Activated CD4-positive, alpha-beta T cell treated with anti-CD3 and anti-CD28 coated beads, Interleukin-2, amount 50 U/mL, for 16 hours (primary cell): ENCODE data around the gene MARF1.
"Not testable (repeated sequence)": the region's sequence is repeated elsewhere in the genome, so short reads cannot be mapped to it uniquely, and the experiment has no call there.

Source experiments
- DNase-seq: peaks from one replicate; pipeline ENCODE4 v3.0.0-alpha.2; 2020

MARF1 gene

GRCh38 chr16:15643048-15643945 lies at the start of gene MARF1:
Gene MARF1 (minus strand): TSS chr16:15643154. CDS start chr16:15639233, 3,921 bp downstream.
- peak; percentile 99 for DNase-seq

- not testable (repeated sequence) for DNase-seq
Measured at GRCh38 chr16:15692508-15692907, 49.6 kb upstream of the MARF1 start.

GRCh38 chr16:15691046-15691445 lies 48.1 kb upstream of the MARF1 start:
- no peak for DNase-seq

GRCh38 chr16:15690296-15690695 lies 47.3 kb upstream of the MARF1 start:
- DNase-seq: no peak

GRCh38 chr16:15689290-15689689 lies 46.3 kb upstream of the MARF1 start:
- DNase-seq: no peak

GRCh38 chr16:15686287-15686686 lies 43.3 kb upstream of the MARF1 start:
- no peak for DNase-seq

GRCh38 chr16:15682105-15682570 lies 39.2 kb upstream of the MARF1 start:
- DNase-seq: peak; percentile 54

- no peak for DNase-seq
Measured at GRCh38 chr16:15677447-15677846, 34.5 kb upstream of the MARF1 start.

- no peak for DNase-seq
Measured at GRCh38 chr16:15676506-15676905, 33.6 kb upstream of the MARF1 start.

GRCh38 chr16:15674571-15674970 lies 31.6 kb upstream of the MARF1 start:
- no peak for DNase-seq

- DNase-seq: peak; percentile 82
Measured at GRCh38 chr16:15672514-15673167, 29.7 kb upstream of the MARF1 start.

GRCh38 chr16:15672127-15672513 lies 29.2 kb upstream of the MARF1 start:
- DNase-seq: not testable (repeated sequence)

- DNase-seq: no peak
Measured at GRCh38 chr16:15671530-15672117, 28.7 kb upstream of the MARF1 start.

- no peak for DNase-seq
Measured at GRCh38 chr16:15667091-15667742, 24.3 kb upstream of the MARF1 start.

- no peak for DNase-seq
Measured at GRCh38 chr16:15665107-15665506, 22.2 kb upstream of the MARF1 start.

GRCh38 chr16:15660203-15660601 lies 17.2 kb upstream of the MARF1 start:
- no peak for DNase-seq

- no peak for DNase-seq
Measured at GRCh38 chr16:15658556-15658955, 15.6 kb upstream of the MARF1 start.

- no peak for DNase-seq
Measured at GRCh38 chr16:15658149-15658548, 15.2 kb upstream of the MARF1 start.

GRCh38 chr16:15655561-15655960 lies 12.6 kb upstream of the MARF1 start:
- not testable (repeated sequence) for DNase-seq

- DNase-seq: no peak
Measured at GRCh38 chr16:15654591-15654990, 11.6 kb upstream of the MARF1 start.

- no peak for DNase-seq
Measured at GRCh38 chr16:15653227-15653626, 10.3 kb upstream of the MARF1 start.

- DNase-seq: no peak
Measured at GRCh38 chr16:15652293-15653001, 9.5 kb upstream of the MARF1 start.
